ENCODE data around the gene PFAS. TPM values are rescaled to one million over a fixed set of nuclear protein-coding genes. Genes with fewer than 3 reads are reported as not detected.

Gene PFAS
- total and polyA plus RNA-seq, 11 donors, result 6.1 to 23.8 (median 13.2) TPM

DNA sequence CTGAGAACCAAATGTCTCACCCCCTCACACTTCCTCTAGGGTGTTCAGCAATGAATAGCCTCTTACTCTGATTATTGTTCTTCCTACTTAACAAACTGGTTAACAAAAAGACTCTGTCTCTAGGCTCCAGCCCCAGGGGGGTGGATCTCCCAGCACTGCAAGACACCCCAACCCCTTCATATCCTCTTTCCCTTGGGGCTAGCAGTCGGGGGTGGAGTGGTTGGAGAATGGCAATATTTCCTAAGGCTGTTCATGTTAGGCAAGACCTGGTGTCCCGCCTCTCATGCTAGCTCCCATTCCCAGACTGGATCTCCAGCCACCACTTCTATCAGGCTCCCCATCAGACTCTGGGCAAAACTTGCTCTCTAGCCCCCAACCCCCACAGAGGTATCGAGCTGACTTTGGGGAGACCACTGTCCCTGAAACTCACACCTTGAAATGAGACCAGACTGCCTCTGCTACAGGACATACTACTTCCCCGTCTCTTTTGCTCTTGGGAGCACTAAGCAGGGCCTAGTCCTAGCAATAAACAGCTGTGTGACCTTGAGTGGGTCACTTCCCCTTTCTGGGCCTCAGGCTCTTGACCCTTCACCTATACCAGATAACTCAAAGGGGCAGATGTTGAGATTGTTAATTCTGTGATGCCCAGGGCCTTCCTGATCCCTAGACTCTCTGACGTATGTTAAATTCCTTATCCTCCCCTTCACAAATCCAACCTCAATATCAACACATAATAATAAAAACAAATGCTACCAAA, 43.7 kb downstream of the PFAS start:
- H3K9me3 ChIP-seq, result no peaks in the 10 kb centered on the region
- H3K4me3 ChIP-seq, result no peak overlapping the region
- DNase-seq (no peak), ATAC-seq (no peak)
- peaks cover 0 to 34% (median 22%) of the 10 kb centered on the region in 12 donors for H3K4me1 ChIP-seq
- TF ChIP-seq, protein P1, sequence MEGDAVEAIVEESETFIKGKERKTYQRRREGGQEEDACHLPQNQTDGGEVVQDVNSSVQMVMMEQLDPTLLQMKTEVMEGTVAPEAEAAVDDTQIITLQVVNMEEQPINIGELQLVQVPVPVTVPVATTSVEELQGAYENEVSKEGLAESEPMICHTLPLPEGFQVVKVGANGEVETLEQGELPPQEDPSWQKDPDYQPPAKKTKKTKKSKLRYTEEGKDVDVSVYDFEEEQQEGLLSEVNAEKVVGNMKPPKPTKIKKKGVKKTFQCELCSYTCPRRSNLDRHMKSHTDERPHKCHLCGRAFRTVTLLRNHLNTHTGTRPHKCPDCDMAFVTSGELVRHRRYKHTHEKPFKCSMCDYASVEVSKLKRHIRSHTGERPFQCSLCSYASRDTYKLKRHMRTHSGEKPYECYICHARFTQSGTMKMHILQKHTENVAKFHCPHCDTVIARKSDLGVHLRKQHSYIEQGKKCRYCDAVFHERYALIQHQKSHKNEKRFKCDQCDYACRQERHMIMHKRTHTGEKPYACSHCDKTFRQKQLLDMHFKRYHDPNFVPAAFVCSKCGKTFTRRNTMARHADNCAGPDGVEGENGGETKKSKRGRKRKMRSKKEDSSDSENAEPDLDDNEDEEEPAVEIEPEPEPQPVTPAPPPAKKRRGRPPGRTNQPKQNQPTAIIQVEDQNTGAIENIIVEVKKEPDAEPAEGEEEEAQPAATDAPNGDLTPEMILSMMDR (IDR thresholded peaks at IDR 0.05), result no peak
- no peak for TF ChIP-seq POLR2A (IDR thresholded peaks at IDR 0.05)
- intact Hi-C loops (cut with DNase I), result loop anchor here in 6 of 10 donors (2.0 to 10.0 kb wide), 7 partner anchors 42 to 228 kb away; partner anchors contain the start of genes ALOX12B (in 2 of the 6), HES7 (in 2 of the 6), ALOXE3 (in 1 of the 6) and CTC1 (in 1 of the 6)
- H3K36me3 ChIP-seq, result no peaks in the 10 kb centered on the region
- H3K27ac ChIP-seq, result no peak overlapping the region
- 85 to 97% (median 87%) methylated on average over 5 of the region's 5 CpGs for WGBS, 4 donors
- H3K27me3 ChIP-seq, result no peaks in the 10 kb centered on the region

DNA sequence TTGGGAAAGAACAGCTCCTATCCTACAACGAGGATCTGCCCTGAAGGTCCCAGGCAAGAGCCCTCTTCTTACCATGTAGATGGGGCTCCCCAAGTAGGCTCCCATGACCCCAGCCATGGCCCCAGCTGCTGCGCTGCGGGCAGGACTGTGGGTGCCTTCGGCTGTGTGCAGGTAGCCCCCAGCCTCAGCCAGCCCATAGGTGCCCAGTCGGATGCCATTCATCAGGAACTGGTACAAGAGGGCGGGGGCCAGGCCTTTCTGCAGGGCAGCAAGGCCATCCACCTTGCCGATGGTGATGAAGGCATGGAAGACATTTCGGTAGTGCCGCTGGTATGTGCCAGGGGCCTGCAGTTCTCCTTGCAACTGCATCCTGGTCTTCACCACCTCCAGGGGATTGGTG, 45.3 kb downstream of the PFAS start:
- WGBS, 4 donors, result 89 to 95% (median 91%) methylated on average over 5 to 9 of the region's 9 CpGs
- peaks cover 0 to 26% (median 14%) of the 10 kb centered on the region in 12 donors for H3K4me1 ChIP-seq
- peak overlapping the region in 9 of 12 donors; percentile 79 to 95 (median 94) for H3K27ac ChIP-seq
- H3K36me3 ChIP-seq, result no peaks in the 10 kb centered on the region
- intact Hi-C loops (cut with DNase I), result loop anchor here in 7 of 10 donors (2.0 to 10.0 kb wide), 8 partner anchors 46 to 230 kb away; partner anchors contain the start of genes ALOX12B (in 2 of the 7), CTC1 (in 2 of the 7), HES7 (in 2 of the 7) and PFAS (in 2 of the 7)
- TF ChIP-seq POLR2A (IDR thresholded peaks at IDR 0.05), result no peak
- TF ChIP-seq, protein P1 (IDR thresholded peaks at IDR 0.05), result no peak
- no peaks in the 10 kb centered on the region for H3K9me3 ChIP-seq
- DNase-seq, result peak in 1 of 5 donors; percentile 45
- H3K27me3 ChIP-seq, result no peaks in the 10 kb centered on the region
- ATAC-seq, result no peak
- peak overlapping the region in 6 of 12 donors; percentile 56 to 85 (median 72) for H3K4me3 ChIP-seq

DNA sequence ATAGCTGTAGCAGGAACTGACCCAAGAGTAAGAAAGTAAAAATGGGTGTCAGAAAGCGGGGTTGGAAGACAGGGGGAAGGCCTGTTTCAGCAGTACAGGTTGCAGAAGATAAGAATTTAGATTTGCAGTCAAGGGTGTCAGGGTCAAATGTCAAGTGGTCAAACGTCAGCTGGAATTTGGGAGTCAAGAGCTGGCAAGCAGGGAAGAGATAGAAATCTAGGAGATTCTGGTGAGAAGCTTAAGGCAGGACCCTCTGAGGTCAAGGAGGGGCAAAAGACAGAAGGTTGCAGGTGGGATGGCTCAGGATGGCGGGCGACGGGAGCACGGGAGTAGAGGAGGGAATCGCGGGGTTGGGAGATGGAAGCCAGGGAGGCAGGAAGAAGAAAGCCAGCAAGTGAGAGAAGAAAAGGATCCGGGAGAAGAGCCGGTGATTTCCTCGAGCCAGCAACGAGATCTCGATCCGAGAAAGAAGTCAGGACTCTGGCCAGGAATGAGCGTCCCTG, 45.8 kb downstream of the PFAS start:
- Histone ChIP-seq H3K36me3 (no peaks in the 10 kb centered on the region), H3K4me3 (peak overlapping the region in 11 of 12 donors; percentile 54 to 85 (median 71)), H3K27me3 (no peaks in the 10 kb centered on the region), H3K9me3 (no peaks in the 10 kb centered on the region), H3K27ac (peak overlapping the region; percentile 79 to 99 (median 94)), H3K4me1 (peaks cover 0 to 22% (median 10%) of the 10 kb centered on the region in 12 donors)
- intact Hi-C loops (cut with DNase I), result loop anchor here in 7 of 10 donors (1.0 to 10.0 kb wide), 10 partner anchors 46 to 230 kb away; partner anchors contain the start of genes ALOX12B (in 2 of the 7), CTC1 (in 2 of the 7), HES7 (in 2 of the 7) and PFAS (in 2 of the 7)
- 6 to 7% (median 6%) methylated on average over 15 of the region's 15 CpGs for WGBS, 4 donors
- peak; percentile 2 to 14 (median 9) for ATAC-seq
- no peak for DNase-seq
- TF ChIP-seq POLR2A (IDR thresholded peaks at IDR 0.05), result no peak
- TF ChIP-seq, protein P1 (IDR thresholded peaks at IDR 0.05), result no peak

DNA sequence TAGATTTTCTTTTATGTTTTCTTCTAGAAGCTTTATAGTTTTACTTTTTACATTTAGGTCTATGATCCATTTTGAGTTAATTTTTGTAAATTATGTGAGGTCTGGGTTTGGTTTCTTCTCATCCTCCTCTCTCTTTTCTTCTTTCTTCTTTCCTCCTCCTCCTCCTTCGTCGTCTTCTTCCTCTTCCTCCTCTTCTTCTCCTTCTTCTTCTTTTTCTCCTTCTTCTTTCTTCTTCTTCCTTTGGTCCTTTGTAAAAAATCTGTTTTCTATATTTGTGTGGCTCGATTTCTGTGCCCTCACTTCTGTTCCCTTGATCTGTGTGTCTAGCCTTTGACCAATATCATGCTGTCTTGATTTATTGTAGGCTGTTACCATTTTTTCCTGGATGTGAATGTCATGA, 51.1 kb downstream of the PFAS start:
- H3K27ac ChIP-seq, result no peak overlapping the region
- WGBS, 4 donors, result 58 to 63% (median 60%) methylated on average over 3 of the region's 3 CpGs
- no peaks in the 10 kb centered on the region for H3K36me3 ChIP-seq
- H3K4me1 ChIP-seq, result peaks cover 0 to 7% (median 0%) of the 10 kb centered on the region in 12 donors
- DNase-seq (no peak), ATAC-seq (no peak)
- no peaks in the 10 kb centered on the region for H3K27me3 ChIP-seq
- H3K9me3 ChIP-seq, result no peaks in the 10 kb centered on the region
- no peak for TF ChIP-seq POLR2A (IDR thresholded peaks at IDR 0.05)
- TF ChIP-seq, protein P1 (IDR thresholded peaks at IDR 0.05), result no peak
- intact Hi-C loops (cut with DNase I), result loop anchor here in 8 of 10 donors (1.0 to 10.0 kb wide), 7 partner anchors 45 to 238 kb away; partner anchors contain the start of gene ALOX12B (in 2 of the 8)
- no peak overlapping the region for H3K4me3 ChIP-seq

All from heart left ventricle (tissue), 16 donors.